ENCODE measurements around the gene AKR7A2. TPM values are rescaled to one million over a fixed set of nuclear protein-coding genes. Genes with fewer than 3 reads are reported as not detected.

Gene AKR7A2
- total and polyA plus RNA-seq, 7 donors = 55.8 to 110 (median 84.1) TPM

DNA sequence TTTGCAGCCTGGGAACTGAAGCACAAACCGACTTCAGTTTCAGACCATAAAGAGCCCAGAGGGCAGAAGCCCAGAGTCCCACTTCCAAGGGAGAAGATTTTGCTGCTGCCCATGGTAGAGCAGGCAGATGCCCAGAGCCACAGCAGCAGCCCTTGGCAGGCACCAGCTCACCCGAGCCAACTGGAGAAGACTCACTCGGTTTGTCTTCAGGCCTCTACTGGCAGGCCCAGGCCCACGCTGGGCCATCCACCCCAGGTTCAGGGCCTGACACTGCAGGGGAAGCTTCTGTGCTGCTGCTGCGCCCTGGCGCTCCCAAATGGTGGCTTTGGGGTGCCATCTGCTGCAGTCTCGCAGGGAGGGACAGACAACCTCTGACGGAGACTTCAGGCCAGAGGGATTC, 33.4 kb upstream of the AKR7A2 start:
- TF ChIP-seq POLR2AphosphoS5 (IDR thresholded peaks at IDR 0.05) (no peak), EP300 (IDR thresholded peaks at IDR 0.05) (no peak), POLR2A (IDR thresholded peaks at IDR 0.05) (no peak), CTCF (IDR thresholded peaks at IDR 0.05) (no peak)
- 93 to 95% methylated on average over 8 of the region's 8 CpGs for WGBS, 2 donors
- Histone ChIP-seq H3K27me3 (no peaks in the 10 kb centered on the region), H3K36me3 (peaks cover 22 to 63% (median 41%) of the 10 kb centered on the region in 4 donors), H3K9me3 (no peaks in the 10 kb centered on the region), H3K4me3 (no peak overlapping the region), H3K27ac (peak overlapping the region in 2 of 4 donors; percentile 18 to 26), H3K4me1 (peaks cover 0 to 42% (median 27%) of the 10 kb centered on the region in 4 donors)
- intact Hi-C loops (cut with DNase I) = loop anchor here (2.0 kb wide), 2 partner anchors 141 to 305 kb away; no protein-coding TSS in a partner anchor
- no peak for DNase-seq

GRCh38 chr1:19344831-19345230, 32.9 kb upstream of the AKR7A2 start:
- Histone ChIP-seq H3K36me3 (peaks cover 17 to 63% (median 36%) of the 10 kb centered on the region in 4 donors), H3K27me3 (no peaks in the 10 kb centered on the region), H3K9me3 (no peaks in the 10 kb centered on the region), H3K4me1 (peaks cover 0 to 42% (median 27%) of the 10 kb centered on the region in 4 donors), H3K27ac (peak overlapping the region in 1 of 4 donors; percentile 26), H3K4me3 (no peak overlapping the region)
- 96 to 97% methylated on average over 11 of the region's 11 CpGs for WGBS, 2 donors
- intact Hi-C loops (cut with DNase I) = loop anchor here (2.0 kb wide), 2 partner anchors 142 to 306 kb away; no protein-coding TSS in a partner anchor
- TF ChIP-seq POLR2A (IDR thresholded peaks at IDR 0.05) (no peak), CTCF (IDR thresholded peaks at IDR 0.05) (no peak), EP300 (IDR thresholded peaks at IDR 0.05) (no peak), POLR2AphosphoS5 (IDR thresholded peaks at IDR 0.05) (no peak)
- DNase-seq = no peak

DNA sequence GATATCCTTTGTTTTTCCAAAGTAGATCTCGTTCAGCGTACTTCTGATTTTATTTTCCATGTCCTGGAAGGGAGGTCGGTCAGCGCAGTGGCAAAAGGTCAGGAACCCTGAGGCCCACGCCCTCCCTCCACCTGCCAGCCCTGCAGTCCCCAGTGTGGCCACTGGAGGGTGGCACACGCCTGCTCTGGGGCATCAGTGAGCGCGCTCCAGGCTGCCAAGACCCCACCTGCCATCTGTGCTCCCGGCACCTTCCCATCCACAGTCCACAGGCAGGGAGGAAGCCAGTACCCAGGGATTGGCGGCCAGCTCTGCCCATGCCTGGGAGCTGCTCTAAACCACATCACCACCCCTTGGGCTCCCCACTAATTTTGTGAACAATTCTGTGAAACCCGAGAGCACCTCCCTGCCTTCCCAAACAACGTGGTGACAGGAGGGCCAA, 32.4 kb upstream of the AKR7A2 start:
- TF ChIP-seq POLR2AphosphoS5 (IDR thresholded peaks at IDR 0.05) (peak in 1 of 4 donors; percentile 31), CTCF (IDR thresholded peaks at IDR 0.05) (peak; percentile 83 to 94 (median 90)), POLR2A (IDR thresholded peaks at IDR 0.05) (no peak), EP300 (IDR thresholded peaks at IDR 0.05) (no peak)
- Histone ChIP-seq H3K4me3 (no peak overlapping the region), H3K9me3 (no peaks in the 10 kb centered on the region), H3K4me1 (peaks cover 0 to 37% (median 27%) of the 10 kb centered on the region in 4 donors), H3K27me3 (no peaks in the 10 kb centered on the region), H3K27ac (peak overlapping the region in 1 of 4 donors; percentile 26), H3K36me3 (peaks cover 16 to 63% (median 33%) of the 10 kb centered on the region in 4 donors)
- 31 to 66% methylated on average over 12 of the region's 12 CpGs for WGBS, 2 donors
- DNase-seq = peak; percentile 84
- intact Hi-C loops (cut with DNase I) = loop anchor here (2.0 kb wide), 2 partner anchors 142 to 306 kb away; no protein-coding TSS in a partner anchor

GRCh38 chr1:19343617-19344350, 31.8 kb upstream of the AKR7A2 start:
- H3K4me3 ChIP-seq = no peak overlapping the region
- H3K27me3 ChIP-seq = no peaks in the 10 kb centered on the region
- peaks cover 0 to 34% (median 24%) of the 10 kb centered on the region in 4 donors for H3K4me1 ChIP-seq
- DNase-seq = no peak
- no peak for TF ChIP-seq CTCF (IDR thresholded peaks at IDR 0.05)
- TF ChIP-seq EP300 (IDR thresholded peaks at IDR 0.05) = no peak
- TF ChIP-seq POLR2A (IDR thresholded peaks at IDR 0.05) = no peak
- TF ChIP-seq POLR2AphosphoS5 (IDR thresholded peaks at IDR 0.05) = no peak
- peaks cover 18 to 63% (median 33%) of the 10 kb centered on the region in 4 donors for H3K36me3 ChIP-seq
- H3K27ac ChIP-seq = peak overlapping the region in 2 of 4 donors; percentile 26 to 60
- intact Hi-C loops (cut with DNase I) = loop anchor here (2.0 kb wide), 2 partner anchors 143 to 307 kb away; no protein-coding TSS in a partner anchor
- no peaks in the 10 kb centered on the region for H3K9me3 ChIP-seq
- WGBS, 2 donors = 91 to 94% methylated on average over 20 of the region's 20 CpGs
